SK-N-SH (cell line): ENCODE data around the gene PRICKLE3. TPM values are rescaled to one million over a fixed set of nuclear protein-coding genes. Genes with fewer than 3 reads are reported as not detected.

Experiments used
- CTCF ChIA-PET: fragments of 300-600, 350-600 bp; formaldehyde crosslinking; extraction: SDS; loops from one replicate; lab custom pipeline; 2021; lab: Yijun Ruan, JAX
- POLR2A ChIA-PET: fragments of 350-600 bp; sonication (Branson Sonifier 250); formaldehyde crosslinking; extraction: SDS; loops from one replicate; lab custom pipeline; 2020; ENCODE audit warnings: antibody characterized with exemption, inconsistent platforms; lab: Yijun Ruan, JAX
- DNase-seq: peaks from one replicate; pipeline ENCODE4 v3.0.0; 2012
- H2AFZ ChIP-seq: fragments of 200-600 bp; sonication (generic); 2 replicates; pipeline ENCODE4 v1.8.1; 2016; ENCODE audit warnings: antibody characterized with exemption, mild to moderate bottlenecking, low read depth
- H3F3A ChIP-seq: fragments of 200-600 bp; sonication (generic); replicated peaks from 2 replicates; pipeline ENCODE3; 2016; ENCODE audit warnings: antibody characterized with exemption, mild to moderate bottlenecking; ENCODE audit not compliant: insufficient read depth
- H3K27ac ChIP-seq, 2 experiments: fragments of 200-500 bp in 1 of 2; fragments of 200-600 bp in 1 of 2; sonication (Bioruptor generic) in 1 of 2; sonication (generic), shearing (Covaris generic) in 1 of 2; 2 replicates each; pipeline versions ENCODE4 v1.5.1 to v1.6.1; 2014 to 2016; ENCODE audit warnings: low read depth in 2 of 2, inconsistent platforms in 1 of 2, low read length in 1 of 2, mild to moderate bottlenecking in 1 of 2, mixed read lengths in 1 of 2
- H3K27me3 ChIP-seq: fragments of 200-600 bp; sonication (generic), shearing (Covaris generic); 2 replicates; pipeline ENCODE4 v1.6.1; 2016; ENCODE audit warnings: mixed run types; ENCODE audit not compliant: insufficient read depth
- H3K36me3 ChIP-seq, 2 experiments: fragments of 200-500 bp in 1 of 2; fragments of 200-600 bp in 1 of 2; sonication (Bioruptor generic) in 1 of 2; sonication (generic) in 1 of 2; replicated peaks in 1 of 2; 2 replicates each; pipeline versions ENCODE3 to v1.5.1; 2014 to 2016; ENCODE audit warnings: low read length in 1 of 2, mild to moderate bottlenecking in 1 of 2; ENCODE audit not compliant: insufficient read depth in 2 of 2, control insufficient read depth in 1 of 2
- H3K4me1 ChIP-seq, 2 experiments: fragments of 200-500 bp in 1 of 2; fragments of 200-600 bp in 1 of 2; sonication (Bioruptor generic) in 1 of 2; sonication (generic), shearing (Covaris generic) in 1 of 2; 2 replicates each; pipeline versions ENCODE4 v1.5.1 to v1.6.1; 2014 to 2016; ENCODE audit warnings: low read depth in 1 of 2, low read length in 1 of 2, mixed run types in 1 of 2; ENCODE audit not compliant: insufficient read depth in 2 of 2, control insufficient read depth in 1 of 2
- H3K4me2 ChIP-seq: fragments of 200-600 bp; sonication (generic), shearing (Covaris generic); 2 replicates; pipeline ENCODE4 v1.6.1; 2017; ENCODE audit warnings: mixed run types
- H3K4me3 ChIP-seq, 2 experiments: fragments of 200-500 bp in 1 of 2; fragments of 200-600 bp in 1 of 2; sonication (Bioruptor generic) in 1 of 2; sonication (generic), shearing (Covaris generic) in 1 of 2; 2 replicates each; pipeline versions ENCODE4 v1.5.1 to v1.8.1; 2014 to 2016; ENCODE audit warnings: low read depth in 2 of 2, inconsistent platforms in 1 of 2, low read length in 1 of 2, mild to moderate bottlenecking in 1 of 2, mixed read lengths in 1 of 2, moderate library complexity in 1 of 2
- H3K79me2 ChIP-seq: fragments of 200-600 bp; sonication (generic); 2 replicates; pipeline ENCODE4 v1.8.1; 2017; ENCODE audit warnings: mild to moderate bottlenecking; ENCODE audit not compliant: insufficient read depth
- H3K9ac ChIP-seq: fragments of 200-600 bp; sonication (generic); 2 replicates; pipeline ENCODE4 v1.6.1; 2017; ENCODE audit warnings: mixed run types
- H3K9me2 ChIP-seq: fragments of 200-600 bp; sonication (generic); 2 replicates; pipeline ENCODE4 v1.6.1; 2017; ENCODE audit warnings: mixed run types
- H3K9me3 ChIP-seq: fragments of 200-600 bp; sonication (generic); 2 replicates; pipeline ENCODE4 v1.6.1; 2017; ENCODE audit warnings: mixed run types, mild to moderate bottlenecking, moderate library complexity
- H4K20me1 ChIP-seq: fragments of 200-600 bp; sonication (generic); 2 replicates; pipeline ENCODE4 v1.6.1; 2017; ENCODE audit warnings: mild to moderate bottlenecking, mixed run types; ENCODE audit not compliant: insufficient read depth
- JUND ChIP-seq: IDR thresholded peaks from 2 replicates; pipeline ENCODE4 v1.4.0; 2012
- MEF2A ChIP-seq: IDR thresholded peaks from 2 replicates; pipeline ENCODE4 v1.4.0; 2012; ENCODE audit warnings: low read depth, borderline replicate concordance
- NFIC ChIP-seq: IDR thresholded peaks from 2 replicates; pipeline ENCODE4 v1.4.0; 2012; ENCODE audit warnings: borderline replicate concordance
- SIN3A ChIP-seq: IDR thresholded peaks from 2 replicates; pipeline ENCODE4 v1.6.1; 2012; ENCODE audit warnings: low read depth, mild to moderate bottlenecking, low read length, moderate library complexity, borderline replicate concordance
- TAF1 ChIP-seq: IDR thresholded peaks from 2 replicates; pipeline ENCODE4 v1.6.1; 2012; ENCODE audit warnings: low read depth, mild to moderate bottlenecking, low read length, moderate library complexity, borderline replicate concordance
- WGBS: methylation state at CpG from one replicate; pipeline ENCODE4 v1.1.6; 2017; ENCODE audit warnings: low lambda C conversion rate; 5-methylcytosine and 5-hydroxymethylcytosine counted together
- polyA plus RNA-seq, 3 experiments: library from polyadenylated mRNA; depleted of rRNA; stranded (reverse); fragments of >200 nt; gene quantifications; 2 replicates each; pipeline ENCODE4 v1.2.3, GENCODE V29; 2012
- TF ChIP-seq, protein P1 (sequence below): IDR thresholded peaks from 2 replicates; pipeline ENCODE4 v1.4.0; 2012; ENCODE audit warnings: low read depth
- TF ChIP-seq, protein P2 (sequence below): IDR thresholded peaks from 2 replicates; pipeline ENCODE4 v1.4.0; 2012; ENCODE audit warnings: low read depth, borderline replicate concordance
- TF ChIP-seq, protein P3 (sequence below): fragments of 150-350 bp; IDR thresholded peaks from 2 replicates; pipeline ENCODE4 v1.6.1; 2017; ENCODE audit warnings: antibody characterized with exemption, low read length, low read depth, borderline replicate concordance
- TF ChIP-seq, protein P4 (sequence below): fragments of 200-600 bp; sonication (generic); IDR thresholded peaks from 2 replicates; pipeline ENCODE4 v1.6.1; 2017; ENCODE audit warnings: antibody characterized with exemption, mild to moderate bottlenecking, moderate library complexity
- TF ChIP-seq, protein P5 (sequence below): IDR thresholded peaks from 2 replicates; pipeline ENCODE4 v1.4.0; 2012; ENCODE audit warnings: low read depth, borderline replicate concordance

The PRICKLE3 gene
- polyA plus RNA-seq, 1 of the 3 experiments (the other 2 are of a cell fraction): 0.07 TPM

DNA sequence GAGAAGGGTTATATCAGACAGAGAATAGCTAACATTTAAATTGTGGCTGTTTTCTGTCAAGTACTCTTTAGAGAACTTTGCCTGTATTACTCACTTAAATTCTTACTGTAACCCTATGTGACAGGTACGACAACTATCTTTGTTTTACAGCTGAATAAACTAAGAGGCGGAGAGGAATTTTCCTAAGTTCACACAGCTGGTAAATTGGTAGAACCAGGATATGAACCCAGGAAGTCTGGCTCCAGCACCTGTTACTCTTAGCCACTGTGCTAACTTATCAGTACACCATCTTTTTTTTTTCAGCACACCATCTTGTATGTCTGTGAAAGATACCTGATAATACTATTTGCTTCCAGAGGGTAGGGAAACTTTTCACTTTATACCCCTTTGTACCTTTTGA is 15.8 kb upstream of the PRICKLE3 start:
- no peaks in the 10 kb centered on the region; a peak in 1 of 4 replicates for H3K4me1 ChIP-seq
- H3K9me2 ChIP-seq: no peaks in the 10 kb centered on the region
- TF ChIP-seq, protein P1, sequence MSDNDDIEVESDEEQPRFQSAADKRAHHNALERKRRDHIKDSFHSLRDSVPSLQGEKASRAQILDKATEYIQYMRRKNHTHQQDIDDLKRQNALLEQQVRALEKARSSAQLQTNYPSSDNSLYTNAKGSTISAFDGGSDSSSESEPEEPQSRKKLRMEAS: no peak
- TF ChIP-seq TAF1: no peak
- TF ChIP-seq JUND: no peak
- no peak for TF ChIP-seq NFIC
- TF ChIP-seq SIN3A: no peak
- TF ChIP-seq, protein P2, sequence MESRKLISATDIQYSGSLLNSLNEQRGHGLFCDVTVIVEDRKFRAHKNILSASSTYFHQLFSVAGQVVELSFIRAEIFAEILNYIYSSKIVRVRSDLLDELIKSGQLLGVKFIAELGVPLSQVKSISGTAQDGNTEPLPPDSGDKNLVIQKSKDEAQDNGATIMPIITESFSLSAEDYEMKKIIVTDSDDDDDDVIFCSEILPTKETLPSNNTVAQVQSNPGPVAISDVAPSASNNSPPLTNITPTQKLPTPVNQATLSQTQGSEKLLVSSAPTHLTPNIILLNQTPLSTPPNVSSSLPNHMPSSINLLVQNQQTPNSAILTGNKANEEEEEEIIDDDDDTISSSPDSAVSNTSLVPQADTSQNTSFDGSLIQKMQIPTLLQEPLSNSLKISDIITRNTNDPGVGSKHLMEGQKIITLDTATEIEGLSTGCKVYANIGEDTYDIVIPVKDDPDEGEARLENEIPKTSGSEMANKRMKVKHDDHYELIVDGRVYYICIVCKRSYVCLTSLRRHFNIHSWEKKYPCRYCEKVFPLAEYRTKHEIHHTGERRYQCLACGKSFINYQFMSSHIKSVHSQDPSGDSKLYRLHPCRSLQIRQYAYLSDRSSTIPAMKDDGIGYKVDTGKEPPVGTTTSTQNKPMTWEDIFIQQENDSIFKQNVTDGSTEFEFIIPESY: no peak
- TF ChIP-seq MEF2A: no peak
- TF ChIP-seq, protein P3, sequence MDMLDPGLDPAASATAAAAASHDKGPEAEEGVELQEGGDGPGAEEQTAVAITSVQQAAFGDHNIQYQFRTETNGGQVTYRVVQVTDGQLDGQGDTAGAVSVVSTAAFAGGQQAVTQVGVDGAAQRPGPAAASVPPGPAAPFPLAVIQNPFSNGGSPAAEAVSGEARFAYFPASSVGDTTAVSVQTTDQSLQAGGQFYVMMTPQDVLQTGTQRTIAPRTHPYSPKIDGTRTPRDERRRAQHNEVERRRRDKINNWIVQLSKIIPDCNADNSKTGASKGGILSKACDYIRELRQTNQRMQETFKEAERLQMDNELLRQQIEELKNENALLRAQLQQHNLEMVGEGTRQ: no peak
- TF ChIP-seq, protein P4, sequence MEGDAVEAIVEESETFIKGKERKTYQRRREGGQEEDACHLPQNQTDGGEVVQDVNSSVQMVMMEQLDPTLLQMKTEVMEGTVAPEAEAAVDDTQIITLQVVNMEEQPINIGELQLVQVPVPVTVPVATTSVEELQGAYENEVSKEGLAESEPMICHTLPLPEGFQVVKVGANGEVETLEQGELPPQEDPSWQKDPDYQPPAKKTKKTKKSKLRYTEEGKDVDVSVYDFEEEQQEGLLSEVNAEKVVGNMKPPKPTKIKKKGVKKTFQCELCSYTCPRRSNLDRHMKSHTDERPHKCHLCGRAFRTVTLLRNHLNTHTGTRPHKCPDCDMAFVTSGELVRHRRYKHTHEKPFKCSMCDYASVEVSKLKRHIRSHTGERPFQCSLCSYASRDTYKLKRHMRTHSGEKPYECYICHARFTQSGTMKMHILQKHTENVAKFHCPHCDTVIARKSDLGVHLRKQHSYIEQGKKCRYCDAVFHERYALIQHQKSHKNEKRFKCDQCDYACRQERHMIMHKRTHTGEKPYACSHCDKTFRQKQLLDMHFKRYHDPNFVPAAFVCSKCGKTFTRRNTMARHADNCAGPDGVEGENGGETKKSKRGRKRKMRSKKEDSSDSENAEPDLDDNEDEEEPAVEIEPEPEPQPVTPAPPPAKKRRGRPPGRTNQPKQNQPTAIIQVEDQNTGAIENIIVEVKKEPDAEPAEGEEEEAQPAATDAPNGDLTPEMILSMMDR: no peak
- TF ChIP-seq, protein P5, sequence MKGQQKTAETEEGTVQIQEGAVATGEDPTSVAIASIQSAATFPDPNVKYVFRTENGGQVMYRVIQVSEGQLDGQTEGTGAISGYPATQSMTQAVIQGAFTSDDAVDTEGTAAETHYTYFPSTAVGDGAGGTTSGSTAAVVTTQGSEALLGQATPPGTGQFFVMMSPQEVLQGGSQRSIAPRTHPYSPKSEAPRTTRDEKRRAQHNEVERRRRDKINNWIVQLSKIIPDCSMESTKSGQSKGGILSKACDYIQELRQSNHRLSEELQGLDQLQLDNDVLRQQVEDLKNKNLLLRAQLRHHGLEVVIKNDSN: no peak
- H2AFZ ChIP-seq: no peak overlapping the region
- no peaks in the 10 kb centered on the region for H3K79me2 ChIP-seq
- ChIA-PET CTCF (interaction anchor here (0.7 to 1.0 kb wide), 2 partner anchors 39 to 79 kb away, joined by 3 read pairs; no protein-coding TSS in a partner anchor), POLR2A (no interaction called here)
- no peak overlapping the region for H3K4me2 ChIP-seq
- H3K9ac ChIP-seq: no peak overlapping the region
- H3F3A ChIP-seq: no peaks in the 10 kb centered on the region
- H4K20me1 ChIP-seq: no peaks in the 10 kb centered on the region
- no peak overlapping the region for H3K4me3 ChIP-seq
- peaks cover 16% of the 10 kb centered on the region for H3K27me3 ChIP-seq
- WGBS: 6% methylated on average over 2 of the region's 2 CpGs
- no peaks in the 10 kb centered on the region for H3K36me3 ChIP-seq
- no peak overlapping the region for H3K27ac ChIP-seq
- H3K9me3 ChIP-seq: no peaks in the 10 kb centered on the region
- DNase-seq: no peak
